ENCODE data around the gene CIC.

Gene CIC
- total RNA-seq, result 115 to 160 reads per million in 2 donors

GRCh38 chr19:42268704-42269477 lies at the start of gene CIC:
Gene CIC, plus strand, starts transcription at chr19:42269252. Its CDS starts 2,532 bp downstream, at chr19:42271784.
- DNase-seq, result peak; percentile 98

DNA sequence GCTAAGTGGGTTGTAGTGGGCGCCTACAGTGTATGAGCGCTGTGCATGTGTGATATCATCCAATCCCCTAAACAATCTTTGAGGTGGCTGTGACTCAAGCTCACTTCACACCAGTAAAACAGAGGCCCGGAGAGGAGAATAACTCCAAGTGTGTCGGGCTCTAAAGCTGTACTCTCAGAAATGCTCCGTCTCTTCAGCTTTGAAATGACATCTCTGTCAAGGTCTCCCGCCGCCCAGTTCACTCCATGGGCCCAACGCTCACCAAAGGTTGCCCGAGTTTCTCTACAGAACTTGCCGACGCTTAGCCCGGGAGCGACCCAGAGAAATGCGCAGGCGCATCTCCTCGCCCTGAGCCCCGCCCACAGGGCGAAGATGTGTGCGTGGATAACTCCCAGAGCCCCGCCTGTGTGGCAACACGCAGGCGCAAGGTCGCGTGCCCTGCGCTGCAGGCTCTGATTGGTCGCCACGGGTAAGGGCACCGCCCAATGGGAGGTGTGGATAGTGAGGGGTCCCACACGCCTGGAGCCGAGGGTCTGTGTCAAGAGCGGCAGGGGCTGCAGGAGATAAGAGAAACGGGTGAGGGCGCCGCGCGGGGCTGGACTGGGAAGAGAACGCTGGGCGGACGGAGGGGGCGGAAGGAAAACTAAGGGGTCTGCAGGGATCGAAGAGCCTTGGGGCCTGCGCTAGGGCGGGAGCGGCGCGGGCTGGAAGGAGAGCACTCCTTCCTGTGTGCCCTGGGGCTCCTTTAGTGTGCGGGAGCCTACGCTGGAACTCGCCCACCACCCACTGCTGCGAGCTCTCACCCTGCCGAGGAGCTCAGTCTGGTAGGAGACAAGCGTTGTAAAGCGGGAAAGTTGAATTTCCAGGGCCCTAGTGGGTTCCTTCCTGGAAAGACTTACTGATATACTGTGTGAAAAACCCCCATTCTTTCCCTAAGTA lies 49.0 kb upstream of the CIC start, which contains the start of gene ZNF526:
Gene ZNF526 (plus strand): TSS at position 501 of the 939 bp plus-strand sequence. CDS start 4,092 bp downstream, outside the sequence.
- peak; percentile 92 for DNase-seq

DNA sequence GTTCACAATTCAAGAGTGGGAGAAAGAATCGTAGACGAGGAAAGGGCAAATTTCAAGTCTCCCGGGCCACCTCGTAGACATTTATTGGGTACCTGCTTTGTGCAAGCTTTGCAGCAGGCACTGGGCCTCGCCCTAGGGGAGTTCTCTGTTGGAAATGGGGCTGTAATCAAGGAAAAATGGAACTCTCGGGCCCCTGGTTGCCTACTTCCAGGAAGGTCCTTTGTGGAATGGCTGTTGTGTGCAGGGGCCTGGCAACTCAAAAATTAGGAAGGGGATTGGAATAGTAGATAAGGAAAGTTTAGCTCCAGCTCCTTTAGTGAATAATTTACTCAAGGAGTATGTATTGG lies 48.3 kb upstream of the CIC start:
- DNase-seq, result no peak

DNA sequence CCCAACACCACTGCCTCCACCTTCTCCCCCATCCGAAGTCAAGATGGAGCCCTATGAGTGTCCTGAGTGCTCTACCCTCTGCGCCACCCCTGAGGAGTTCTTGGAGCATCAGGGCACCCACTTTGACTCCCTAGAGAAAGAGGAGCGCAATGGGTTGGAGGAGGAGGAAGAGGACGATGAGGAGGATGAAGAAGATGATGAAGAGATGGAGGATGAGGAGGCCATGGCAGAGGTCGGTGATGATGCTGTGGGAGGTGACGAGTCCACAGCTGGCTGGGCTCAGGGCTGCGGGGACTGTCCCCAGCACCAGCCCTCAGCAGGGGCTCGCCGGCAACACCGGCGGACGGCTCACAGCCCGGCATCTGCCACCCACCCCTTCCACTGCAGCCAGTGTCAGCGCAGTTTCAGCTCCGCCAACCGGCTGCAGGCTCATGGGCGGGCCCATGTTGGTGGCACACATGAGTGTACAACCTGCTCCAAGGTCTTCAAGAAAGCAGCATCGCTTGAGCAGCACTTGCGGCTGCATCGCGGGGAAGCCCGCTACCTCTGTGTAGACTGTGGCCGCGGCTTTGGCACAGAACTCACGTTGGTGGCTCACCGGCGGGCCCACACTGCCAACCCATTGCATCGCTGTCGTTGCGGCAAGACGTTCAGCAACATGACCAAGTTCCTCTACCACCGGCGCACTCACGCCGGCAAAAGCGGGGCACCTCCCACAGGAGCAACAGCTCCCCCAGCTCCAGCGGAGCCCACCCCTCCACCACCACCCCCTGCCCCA lies 43.9 kb upstream of the CIC start:
- no peak for DNase-seq

- no peak for DNase-seq
Observed at GRCh38 chr19:42225718-42226292, 43.2 kb upstream of the CIC start.

- no peak for DNase-seq
Observed at GRCh38 chr19:42226886-42227285, 42.2 kb upstream of the CIC start.

DNA sequence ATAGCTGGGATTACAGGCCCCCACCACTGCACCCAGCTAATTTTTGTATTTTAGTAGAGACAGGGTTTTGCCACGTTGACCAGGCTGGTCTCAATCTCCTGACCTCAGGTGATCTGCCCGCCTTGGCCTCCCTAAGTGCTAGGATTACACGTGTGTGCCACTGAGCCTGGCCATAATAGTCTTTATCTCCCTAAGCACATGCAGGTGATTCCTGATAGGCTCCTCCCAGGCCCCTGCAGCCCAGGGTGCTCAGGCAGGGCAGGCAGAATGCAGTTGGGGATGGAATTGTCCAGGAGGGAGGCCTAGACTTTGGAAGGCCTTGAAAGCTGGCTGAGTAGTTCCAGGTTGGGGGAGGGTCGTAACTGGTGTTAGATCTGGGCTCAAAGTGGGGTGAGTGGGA lies 40.4 kb upstream of the CIC start:
- no peak for DNase-seq

GRCh38 chr19:42229301-42229854 lies 39.7 kb upstream of the CIC start:
- no peak for DNase-seq

GRCh38 chr19:42229855-42230351 lies 39.1 kb upstream of the CIC start:
- DNase-seq, result no peak

DNA sequence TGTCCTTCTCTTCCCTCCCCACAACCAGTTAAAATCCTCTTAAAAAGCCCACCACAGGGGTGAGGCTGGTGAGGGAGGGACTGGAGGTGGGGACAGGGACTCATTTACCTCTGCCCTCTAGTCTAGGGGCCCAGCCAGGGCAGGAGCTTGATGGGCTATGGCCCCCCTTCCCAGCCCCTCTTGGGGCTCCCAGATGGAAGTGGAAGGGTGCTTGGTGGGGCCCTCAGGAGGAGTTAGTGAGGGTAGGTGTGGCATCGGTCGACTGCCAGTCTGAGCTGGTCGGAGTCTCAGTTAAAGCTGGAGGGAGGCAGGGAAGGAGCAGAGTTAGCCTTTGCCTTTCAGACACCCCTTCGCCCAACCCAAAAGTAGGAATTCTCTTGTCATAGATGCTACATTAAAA lies 38.5 kb upstream of the CIC start:
- DNase-seq, result no peak

- DNase-seq, result no peak
Observed at GRCh38 chr19:42232435-42232834, 36.6 kb upstream of the CIC start.

GRCh38 chr19:42233106-42233505 lies 35.9 kb upstream of the CIC start:
- no peak for DNase-seq

DNA sequence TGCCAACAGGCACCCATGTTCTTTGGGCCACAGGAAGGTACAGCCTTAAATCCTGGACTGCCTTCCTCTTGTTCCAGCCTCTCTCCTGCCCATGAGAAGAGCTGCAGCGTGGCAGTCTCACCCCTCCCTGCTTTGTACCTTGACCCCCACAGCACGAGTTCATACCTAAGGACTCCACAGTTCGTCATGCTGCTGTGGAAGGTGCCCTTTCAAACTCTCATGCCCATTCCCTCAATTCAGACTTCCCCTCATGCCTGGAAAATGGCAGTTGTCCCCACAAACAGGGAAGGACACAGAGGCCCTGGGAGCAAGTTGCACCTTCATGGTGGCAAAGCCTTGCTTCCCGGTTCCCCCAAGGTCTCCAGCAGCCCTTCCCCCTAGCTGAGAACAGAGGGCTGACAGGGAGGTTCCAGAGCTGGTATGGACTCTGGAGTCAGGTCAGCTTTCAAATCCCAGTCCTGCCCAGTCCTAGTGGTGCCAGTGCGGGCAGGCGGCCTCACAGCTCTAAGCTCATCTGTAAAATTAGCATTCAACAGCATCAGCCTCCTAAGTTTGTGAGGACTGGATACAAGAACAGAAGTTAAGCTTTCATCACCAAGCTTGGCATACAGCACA lies 35.3 kb upstream of the CIC start:
- no peak for DNase-seq

DNA sequence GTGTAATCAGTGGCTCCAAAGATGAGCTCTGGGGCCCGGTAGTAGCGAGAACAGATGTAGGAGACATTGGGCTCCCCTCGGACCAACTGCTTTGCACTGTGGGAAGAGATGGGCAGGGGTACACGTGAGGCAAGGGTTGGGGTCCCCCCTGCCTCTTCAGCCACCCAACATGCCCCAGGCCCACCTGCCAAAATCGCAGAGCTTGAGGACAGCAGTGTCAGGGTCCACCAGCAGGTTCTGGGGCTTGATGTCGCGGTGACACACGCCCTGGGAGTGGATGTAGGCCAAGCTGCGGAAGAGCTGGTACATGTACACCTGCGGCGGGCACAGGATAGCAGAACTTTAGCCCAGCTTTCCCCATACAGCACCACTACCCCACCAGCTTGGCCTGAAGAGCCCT lies 34.7 kb upstream of the CIC start:
- DNase-seq, result no peak

DNA sequence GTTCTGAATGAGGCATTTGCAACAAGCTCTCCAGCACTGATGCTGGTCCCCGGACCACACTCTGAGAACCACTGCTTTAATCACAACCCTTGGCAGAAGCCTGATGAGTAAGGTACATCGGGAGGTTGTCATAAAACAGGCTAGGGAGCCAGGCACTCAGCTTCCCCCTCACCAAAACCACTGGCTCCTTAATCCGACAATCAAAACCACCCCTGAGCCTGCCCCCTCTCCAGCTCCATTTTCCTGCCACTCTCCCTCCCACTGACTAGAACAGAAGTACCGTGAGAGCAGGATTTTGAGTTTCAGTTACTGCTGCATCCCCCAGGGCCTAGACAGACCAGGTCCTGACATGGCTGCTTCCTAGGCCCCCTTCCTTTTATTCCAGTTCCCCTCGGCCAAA lies 33.9 kb upstream of the CIC start:
- DNase-seq, result no peak

DNA sequence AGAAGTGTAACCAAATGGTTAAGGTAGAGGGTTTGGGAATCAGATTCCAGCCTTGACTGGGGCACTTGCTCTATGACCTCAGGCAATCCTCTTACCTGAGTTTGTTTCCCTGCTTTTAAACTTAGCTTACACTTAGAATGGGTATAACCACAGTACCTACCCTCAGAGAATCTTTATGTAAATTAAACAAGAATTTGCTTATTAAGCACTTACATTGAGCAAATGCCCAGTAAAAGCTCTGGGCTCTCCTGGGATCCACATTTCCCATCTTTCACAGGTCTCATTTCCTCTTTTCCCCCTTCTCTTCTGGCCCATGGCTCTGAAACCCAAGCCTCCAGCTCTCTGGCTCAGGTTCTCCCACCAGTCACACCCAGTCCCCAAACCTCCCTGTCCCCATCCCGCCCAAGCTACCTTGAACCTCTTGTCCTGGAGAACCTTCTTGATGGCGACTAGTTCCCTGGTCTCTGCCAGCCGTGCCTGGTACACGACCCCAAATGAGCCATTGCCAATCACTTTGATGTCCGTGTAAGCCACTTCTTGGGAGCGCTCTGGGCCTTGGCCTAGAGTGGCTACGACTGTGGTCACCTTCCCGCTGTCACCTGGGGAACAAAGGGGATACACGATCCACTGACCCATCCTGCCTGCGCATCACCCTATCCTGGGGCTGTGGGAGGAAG lies 29.4 kb upstream of the CIC start:
- DNase-seq, result no peak

- no peak for DNase-seq
Observed at GRCh38 chr19:42241279-42241678, 27.8 kb upstream of the CIC start.

- DNase-seq, result no peak
Observed at GRCh38 chr19:42242069-42242511, 27.0 kb upstream of the CIC start.

DNA sequence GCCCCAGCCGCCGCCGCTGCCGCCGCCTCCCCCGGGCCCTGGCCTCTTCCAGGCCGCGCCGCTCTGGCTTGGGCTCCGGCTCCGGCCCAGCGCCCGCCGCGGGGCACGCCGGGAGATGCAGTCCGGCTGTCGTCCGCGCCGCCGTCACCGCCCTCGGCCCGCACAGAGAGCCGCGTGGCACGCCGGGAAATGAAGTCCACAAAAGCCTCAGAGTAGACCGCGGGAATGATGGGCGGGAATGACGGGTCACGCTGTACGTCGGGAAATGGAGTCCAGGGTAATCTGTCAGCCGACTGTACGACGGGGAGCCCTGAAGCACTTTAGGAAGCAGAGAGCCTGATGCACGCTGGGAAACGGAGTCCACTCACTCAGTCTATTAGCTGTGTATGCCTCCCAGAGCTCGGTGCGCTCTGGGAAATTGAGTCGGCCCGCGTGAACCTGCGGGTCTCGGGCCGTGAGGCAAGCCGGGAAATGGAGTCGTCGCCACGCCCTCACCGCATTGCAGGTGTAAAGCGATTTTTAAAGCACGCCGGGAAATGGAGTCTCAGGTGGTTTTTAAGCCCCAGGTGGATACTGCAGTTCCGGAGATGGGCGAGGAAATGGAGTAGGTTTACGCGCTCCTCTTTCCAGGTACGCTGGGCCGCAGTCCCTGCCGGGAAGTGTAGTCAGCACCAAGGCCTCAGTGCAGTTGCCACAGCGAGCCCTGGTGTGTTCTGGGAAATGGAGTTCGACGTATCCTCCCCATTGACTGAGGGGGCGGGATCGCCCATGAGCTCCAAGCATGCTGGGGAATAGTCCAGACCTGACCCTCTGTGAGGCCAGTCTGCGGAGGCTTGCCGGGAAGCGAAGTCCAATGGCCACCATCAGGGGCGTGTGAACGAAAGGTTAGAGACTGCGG lies 26.3 kb upstream of the CIC start, which contains the start of gene GSK3A:
Gene GSK3A (minus strand): TSS at position 91 of the 898 bp plus-strand sequence. CDS start 137 bp downstream, outside the sequence.
- peak; percentile 92 for DNase-seq

Data from T-helper 9 cell (primary cell).